Measurements from ENCODE around the gene TMEM144. TPM values are rescaled to one million over a fixed set of nuclear protein-coding genes. Genes with fewer than 3 reads are reported as not detected.

The TMEM144 gene
- 6.3 and 13.6 TPM in 2 replicates for total RNA-seq

DNA sequence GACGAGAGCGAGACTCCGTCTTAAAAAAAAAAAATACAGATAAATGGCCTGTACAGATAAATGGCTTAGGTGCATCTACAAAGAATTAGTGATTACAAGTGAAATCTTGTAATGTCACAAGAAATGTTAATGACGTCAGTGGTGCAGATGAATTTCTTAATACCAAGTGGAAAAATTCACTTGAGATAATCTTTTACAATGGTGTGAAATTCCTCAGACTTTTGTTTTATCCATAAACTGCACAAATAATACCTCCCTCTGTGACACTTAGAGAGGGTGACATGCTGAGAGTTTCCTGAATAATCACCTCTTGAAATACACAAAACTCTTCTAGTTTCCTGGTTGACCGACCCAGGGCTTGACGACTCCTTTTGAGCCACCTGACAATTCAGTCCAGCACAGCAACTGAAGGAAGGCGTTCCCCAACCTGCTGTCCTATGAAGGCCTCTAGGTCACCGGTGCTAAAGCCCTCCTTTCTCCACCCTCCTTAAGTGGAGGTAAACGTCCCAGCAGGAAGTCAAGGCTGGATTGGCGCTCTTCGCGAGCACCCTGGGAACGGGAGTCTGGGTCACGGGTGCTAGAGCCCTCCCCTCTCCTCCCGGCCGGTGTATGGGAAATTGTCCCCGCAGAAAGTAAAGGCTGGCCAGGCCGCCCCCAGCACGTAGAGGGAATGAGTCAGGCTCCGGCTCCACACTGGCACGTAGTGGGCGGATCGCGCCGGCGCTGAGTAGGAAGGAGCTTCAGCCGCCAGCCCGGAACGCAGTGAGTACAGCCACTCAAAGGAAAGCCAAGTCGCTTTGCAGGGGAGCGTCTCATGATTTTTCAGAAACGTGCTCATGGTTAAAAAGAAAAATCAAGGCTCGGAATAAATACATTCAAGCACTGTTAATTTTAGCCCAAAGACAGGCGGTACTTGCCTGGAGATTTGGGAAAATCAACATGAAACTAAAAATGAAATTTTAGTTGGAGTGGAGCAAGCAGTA, at the start of gene TMEM144:
Gene TMEM144, plus strand, starts transcription at position 662 of the 983 bp plus-strand sequence. CDS start 2,182 bp downstream, outside the sequence.

GRCh38 chr4:158172261-158173258, 37.7 kb upstream of the TMEM144 start, which contains the start of gene GASK1B:
Gene GASK1B (minus strand): TSS chr4:158173025. CDS start chr4:158171375, 1,650 bp downstream.

Other genes with a start within 250 kb of the TMEM144 start
- 165 and 168 TPM in 2 replicates for gene GASK1B, start 37.5 kb upstream of the TMEM144 start, total RNA-seq

All from bladder microvascular endothelial cell (primary cell).